IPS-20b (cell line): ENCODE measurements around the gene TMEM37.
A peak's percentile ranks its signal among the peaks of the same experiment; 100 is the strongest.

Experiments
- H3K27ac ChIP-seq: one replicate; pipeline ENCODE4 v1.5.1; 2013; ENCODE audit warnings: low read length
- H3K27me3 ChIP-seq: 2 replicates; pipeline ENCODE4 v1.6.1; 2013; ENCODE audit warnings: mild to moderate bottlenecking, low read length, inconsistent platforms; ENCODE audit not compliant: insufficient read depth
- H3K36me3 ChIP-seq: 2 replicates; pipeline ENCODE4 v1.6.1; 2013; ENCODE audit warnings: low read depth, mild to moderate bottlenecking, inconsistent platforms, low read length, moderate library complexity; ENCODE audit not compliant: insufficient read depth
- H3K4me1 ChIP-seq: 2 replicates; pipeline ENCODE4 v1.6.1; 2013; ENCODE audit warnings: mild to moderate bottlenecking, control low read depth, inconsistent platforms, low read length, moderate library complexity; ENCODE audit not compliant: insufficient read depth
- H3K4me3 ChIP-seq: 2 replicates; pipeline ENCODE4 v1.5.1; 2013; ENCODE audit warnings: mild to moderate bottlenecking, low read length, inconsistent platforms
- H3K9ac ChIP-seq: 2 replicates; pipeline ENCODE4 v1.6.1; 2013; ENCODE audit warnings: low read depth, mild to moderate bottlenecking, inconsistent platforms, low read length, moderate library complexity
- H3K9me3 ChIP-seq: 2 replicates; pipeline ENCODE4 v1.6.1; 2013; ENCODE audit warnings: mild to moderate bottlenecking, low read depth, low read length, inconsistent platforms; ENCODE audit not compliant: insufficient read depth

The TMEM37 gene

GRCh38 chr2:119429225-119429981, 2.3 kb upstream of the TMEM37 start:
- no peaks in the 10 kb centered on the region for H3K36me3 ChIP-seq
- peaks cover 20% of the 10 kb centered on the region for H3K27me3 ChIP-seq
- H3K9me3 ChIP-seq = no peaks in the 10 kb centered on the region
- H3K4me1 ChIP-seq = peaks cover 12% of the 10 kb centered on the region; the same call in 1 of the 2 replicates
- no peak overlapping the region for H3K27ac ChIP-seq
- no peak overlapping the region for H3K9ac ChIP-seq
- no peak overlapping the region for H3K4me3 ChIP-seq

- no peak overlapping the region for H3K4me3 ChIP-seq
- H3K9me3 ChIP-seq = no peaks in the 10 kb centered on the region
- peaks cover 20% of the 10 kb centered on the region for H3K27me3 ChIP-seq
- no peak overlapping the region for H3K27ac ChIP-seq
- no peaks in the 10 kb centered on the region for H3K36me3 ChIP-seq
- peaks cover 18% of the 10 kb centered on the region for H3K4me1 ChIP-seq
- H3K9ac ChIP-seq = no peak overlapping the region
Observed at GRCh38 chr2:119430023-119430498, 1.6 kb upstream of the TMEM37 start.

GRCh38 chr2:119431976-119432850, 559 bp downstream of the TMEM37 start:
- Histone ChIP-seq H3K9ac (peak overlapping the region; percentile 82; the same call in 1 of the 2 replicates), H3K9me3 (no peaks in the 10 kb centered on the region), H3K36me3 (no peaks in the 10 kb centered on the region), H3K27ac (no peak overlapping the region), H3K4me1 (peaks cover 21% of the 10 kb centered on the region), H3K27me3 (peaks cover 20% of the 10 kb centered on the region), H3K4me3 (peak overlapping the region; percentile 90)

- Histone ChIP-seq H3K27ac (no peak overlapping the region), H3K36me3 (no peaks in the 10 kb centered on the region), H3K9me3 (no peaks in the 10 kb centered on the region), H3K27me3 (peaks cover 20% of the 10 kb centered on the region), H3K4me3 (peak overlapping the region; percentile 90), H3K9ac (peak overlapping the region; percentile 82; the same call in 1 of the 2 replicates), H3K4me1 (peaks cover 21% of the 10 kb centered on the region)
Observed at GRCh38 chr2:119432851-119433522, 1.3 kb downstream of the TMEM37 start.

GRCh38 chr2:119433636-119434327, 2.1 kb downstream of the TMEM37 start:
- no peak overlapping the region for H3K27ac ChIP-seq
- H3K9ac ChIP-seq = no peak overlapping the region
- H3K27me3 ChIP-seq = peaks cover 20% of the 10 kb centered on the region
- no peaks in the 10 kb centered on the region for H3K9me3 ChIP-seq
- H3K4me3 ChIP-seq = no peak overlapping the region
- H3K4me1 ChIP-seq = peaks cover 21% of the 10 kb centered on the region
- H3K36me3 ChIP-seq = no peaks in the 10 kb centered on the region

- H3K9ac ChIP-seq = no peak overlapping the region
- H3K9me3 ChIP-seq = no peaks in the 10 kb centered on the region
- H3K27ac ChIP-seq = no peak overlapping the region
- no peak overlapping the region for H3K4me3 ChIP-seq
- H3K27me3 ChIP-seq = peaks cover 20% of the 10 kb centered on the region
- H3K36me3 ChIP-seq = no peaks in the 10 kb centered on the region
- H3K4me1 ChIP-seq = peaks cover 21% of the 10 kb centered on the region
Observed at GRCh38 chr2:119434664-119435063, 3.0 kb downstream of the TMEM37 start.

GRCh38 chr2:119435081-119435952, 3.7 kb downstream of the TMEM37 start:
- Histone ChIP-seq H3K4me3 (no peak overlapping the region), H3K9me3 (no peaks in the 10 kb centered on the region), H3K9ac (no peak overlapping the region), H3K36me3 (no peaks in the 10 kb centered on the region), H3K27ac (no peak overlapping the region), H3K27me3 (peaks cover 20% of the 10 kb centered on the region), H3K4me1 (peaks cover 21% of the 10 kb centered on the region)

- Histone ChIP-seq H3K9ac (no peak overlapping the region), H3K27me3 (peaks cover 17% of the 10 kb centered on the region), H3K4me1 (peaks cover 21% of the 10 kb centered on the region), H3K9me3 (no peaks in the 10 kb centered on the region), H3K27ac (no peak overlapping the region), H3K36me3 (no peaks in the 10 kb centered on the region), H3K4me3 (no peak overlapping the region)
Observed at GRCh38 chr2:119435953-119436297, 4.3 kb downstream of the TMEM37 start.

GRCh38 chr2:119436993-119437772, 5.5 kb downstream of the TMEM37 start:
- H3K9ac ChIP-seq = no peak overlapping the region
- H3K36me3 ChIP-seq = no peaks in the 10 kb centered on the region

GRCh38 chr2:119438128-119438656, 6.5 kb downstream of the TMEM37 start:
- Histone ChIP-seq H3K9me3 (no peaks in the 10 kb centered on the region), H3K36me3 (no peaks in the 10 kb centered on the region), H3K27ac (no peak overlapping the region), H3K4me3 (no peak overlapping the region), H3K9ac (no peak overlapping the region), H3K4me1 (peaks cover 11% of the 10 kb centered on the region), H3K27me3 (0 out of 2 replicates have a peak, but pooled peaks cover under 1% of the 10 kb centered on the region)

More at GRCh38 chr2:119436993-119437772, 5.5 kb downstream of the TMEM37 start:
- Histone ChIP-seq H3K27me3 (peaks cover 11% of the 10 kb centered on the region), H3K4me3 (no peak overlapping the region), H3K27ac (no peak overlapping the region), H3K4me1 (peaks cover 21% of the 10 kb centered on the region), H3K9me3 (no peaks in the 10 kb centered on the region)
